PC-3 (cell line): Measurements from ENCODE around the gene ADGRL3. TPM values are rescaled to one million over a fixed set of nuclear protein-coding genes. Genes with fewer than 3 reads are reported as not detected.

Experiments used
- ATAC-seq: fragments of 200-7000 bp; cut with Tn5 transposase; 2 replicates; pipeline ENCODE4 v1.9.1; 2020; ENCODE audit warnings: mild to moderate bottlenecking, moderate library complexity
- BruUV-seq: library from RNA; stranded (reverse); fragments of 400-500 nt; replicated peaks from 2 replicates; lab custom pipeline; 2021; lab: Mats Ljungman, UMichigan
- CTCF ChIA-PET: fragments of 300-600 bp; sonication (Branson Sonifier 250); formaldehyde crosslinking; loops from one replicate; lab custom pipeline; 2022; ENCODE audit warnings: antibody characterized with exemption; lab: Charles Lee
- POLR2A ChIA-PET: fragments of 300-600 bp; sonication (Branson Sonifier 250); formaldehyde crosslinking; loops from one replicate; lab custom pipeline; 2022; ENCODE audit warnings: antibody characterized with exemption; ENCODE audit not compliant: unreplicated experiment; lab: Charles Lee
- DNase-seq: peaks from one replicate; pipeline ENCODE4 v3.0.0-alpha.2; 2015
- H2AFZ ChIP-seq: fragments of 300-600 bp; sonication (generic); 2 replicates; pipeline ENCODE4 v1.6.0; 2016; ENCODE audit warnings: antibody characterized with exemption, low read length
- H3F3A ChIP-seq: fragments of 300-600 bp; sonication (generic); one replicate; pipeline ENCODE4 v1.6.0; 2017; ENCODE audit warnings: antibody characterized with exemption, low read length, control low read depth, mild to moderate bottlenecking; ENCODE audit not compliant: unreplicated experiment
- H3K27ac ChIP-seq: fragments of 300-600 bp; sonication (generic); 2 replicates; pipeline ENCODE4 v1.5.1; 2016; ENCODE audit warnings: mild to moderate bottlenecking, low read length
- H3K27me3 ChIP-seq: fragments of 300-600 bp; sonication (generic); 2 replicates; pipeline ENCODE4 v1.6.1; 2016; ENCODE audit warnings: low read length, mixed read lengths
- H3K36me3 ChIP-seq: fragments of 300-600 bp; sonication (generic); 2 replicates; pipeline ENCODE4 v1.6.1; 2016; ENCODE audit warnings: low read depth, mixed run types, low read length, mixed read lengths
- H3K4me1 ChIP-seq: fragments of 300-600 bp; sonication (generic); 2 replicates; pipeline ENCODE4 v1.5.1; 2016; ENCODE audit warnings: low read length; ENCODE audit not compliant: insufficient read depth
- H3K4me2 ChIP-seq: fragments of 300-600 bp; sonication (generic); 2 replicates; pipeline ENCODE4 v1.6.0; 2016; ENCODE audit warnings: low read length
- H3K4me3 ChIP-seq: fragments of 300-600 bp; sonication (generic); 2 replicates; pipeline ENCODE4 v1.5.1; 2016; ENCODE audit warnings: mild to moderate bottlenecking, low read length, mixed read lengths
- H3K79me2 ChIP-seq: fragments of 300-600 bp; sonication (generic); 2 replicates; pipeline ENCODE4 v1.6.1; 2017; ENCODE audit warnings: low read length, mixed read lengths
- H3K9ac ChIP-seq: fragments of 300-600 bp; sonication (generic); 2 replicates; pipeline ENCODE4 v1.6.0; 2016; ENCODE audit warnings: mild to moderate bottlenecking, low read length
- H3K9me2 ChIP-seq: fragments of 300-600 bp; sonication (generic); replicated peaks from 2 replicates; pipeline ENCODE4 v1.6.1; 2016; ENCODE audit warnings: mixed run types, low read length, mixed read lengths
- H3K9me3 ChIP-seq: fragments of 300-600 bp; sonication (generic); 2 replicates; pipeline ENCODE4 v1.6.1; 2016; ENCODE audit warnings: low read length, mixed read lengths
- H4K20me1 ChIP-seq: fragments of 300-600 bp; sonication (generic); 2 replicates; pipeline ENCODE4 v1.6.1; 2016; ENCODE audit warnings: low read length, mixed read lengths
- EZH2 ChIP-seq: fragments of 300-600 bp; sonication (generic); IDR thresholded peaks from one replicate; pipeline ENCODE4 v1.6.1; 2017; ENCODE audit warnings: antibody characterized with exemption, mild to moderate bottlenecking, low read length; ENCODE audit not compliant: unreplicated experiment
- EZH2phosphoT487 ChIP-seq: fragments of 300-600 bp; sonication (generic); IDR thresholded peaks from 2 replicates; pipeline ENCODE4 v1.6.1; 2018; ENCODE audit warnings: mild to moderate bottlenecking, antibody characterized with exemption, low read length, borderline replicate concordance
- intact Hi-C: fragments of 100-400 bp; cut with micrococcal nuclease; formaldehyde crosslinking; loops from 2 replicates; pipeline ENCODE4 v1.9.0; 2023
- total RNA-seq: library from RNA; depleted of rRNA; stranded (reverse); fragments of >200 nt; gene quantifications from 2 replicates; pipeline ENCODE4 v1.2.3, GENCODE V29; 2014
- TF ChIP-seq, protein P1 (sequence below): fragments of 300-600 bp; sonication (generic); conservative IDR thresholded peaks from 2 replicates; pipeline ENCODE4 v1.5.1; 2017; ENCODE audit warnings: antibody characterized with exemption, low read depth, mild to moderate bottlenecking, low read length

Gene ADGRL3
- total RNA-seq, 1 experiment from 2014 or later: 0.66 TPM

DNA sequence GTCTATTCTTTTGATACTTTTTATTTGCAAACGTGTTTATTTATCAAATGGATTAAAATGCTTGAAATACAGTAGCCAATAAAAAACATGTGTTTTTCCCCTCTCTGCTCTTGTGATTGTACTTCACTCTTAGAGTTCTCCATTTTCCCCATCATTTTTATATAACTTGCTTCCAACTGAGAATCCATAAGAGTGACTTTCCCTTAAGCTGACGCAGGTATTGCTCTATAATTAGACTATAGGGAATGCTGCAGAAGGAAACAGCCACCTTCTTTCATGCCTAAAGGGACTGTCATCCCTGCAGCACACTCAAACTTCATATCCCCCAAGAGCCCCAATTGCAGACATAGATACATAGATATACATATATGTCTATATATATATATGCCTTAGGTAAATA lies 456.9 kb downstream of the ADGRL3 start:
- no peaks in the 10 kb centered on the region for H3K9me2 ChIP-seq
- no peaks in the 10 kb centered on the region for H3F3A ChIP-seq
- H3K9me3 ChIP-seq: no peaks in the 10 kb centered on the region
- H2AFZ ChIP-seq: no peak overlapping the region
- H3K27me3 ChIP-seq: no peaks in the 10 kb centered on the region
- no peaks in the 10 kb centered on the region for H4K20me1 ChIP-seq
- TF ChIP-seq EZH2phosphoT487: no peak
- no peak for TF ChIP-seq EZH2
- TF ChIP-seq, protein P1, sequence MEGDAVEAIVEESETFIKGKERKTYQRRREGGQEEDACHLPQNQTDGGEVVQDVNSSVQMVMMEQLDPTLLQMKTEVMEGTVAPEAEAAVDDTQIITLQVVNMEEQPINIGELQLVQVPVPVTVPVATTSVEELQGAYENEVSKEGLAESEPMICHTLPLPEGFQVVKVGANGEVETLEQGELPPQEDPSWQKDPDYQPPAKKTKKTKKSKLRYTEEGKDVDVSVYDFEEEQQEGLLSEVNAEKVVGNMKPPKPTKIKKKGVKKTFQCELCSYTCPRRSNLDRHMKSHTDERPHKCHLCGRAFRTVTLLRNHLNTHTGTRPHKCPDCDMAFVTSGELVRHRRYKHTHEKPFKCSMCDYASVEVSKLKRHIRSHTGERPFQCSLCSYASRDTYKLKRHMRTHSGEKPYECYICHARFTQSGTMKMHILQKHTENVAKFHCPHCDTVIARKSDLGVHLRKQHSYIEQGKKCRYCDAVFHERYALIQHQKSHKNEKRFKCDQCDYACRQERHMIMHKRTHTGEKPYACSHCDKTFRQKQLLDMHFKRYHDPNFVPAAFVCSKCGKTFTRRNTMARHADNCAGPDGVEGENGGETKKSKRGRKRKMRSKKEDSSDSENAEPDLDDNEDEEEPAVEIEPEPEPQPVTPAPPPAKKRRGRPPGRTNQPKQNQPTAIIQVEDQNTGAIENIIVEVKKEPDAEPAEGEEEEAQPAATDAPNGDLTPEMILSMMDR: no peak
- intact Hi-C loops: no loop called here
- H3K36me3 ChIP-seq: no peaks in the 10 kb centered on the region
- H3K4me2 ChIP-seq: no peak overlapping the region
- H3K27ac ChIP-seq: no peak overlapping the region
- no peaks in the 10 kb centered on the region for H3K4me1 ChIP-seq
- ChIA-PET POLR2A (no interaction called here), CTCF (no interaction called here)
- ATAC-seq (no peak), DNase-seq (no peak)
- no peaks in the 10 kb centered on the region for H3K79me2 ChIP-seq
- no peak overlapping the region for H3K9ac ChIP-seq
- no peak overlapping the region for H3K4me3 ChIP-seq
- BruUV-seq: no TSS peak

DNA sequence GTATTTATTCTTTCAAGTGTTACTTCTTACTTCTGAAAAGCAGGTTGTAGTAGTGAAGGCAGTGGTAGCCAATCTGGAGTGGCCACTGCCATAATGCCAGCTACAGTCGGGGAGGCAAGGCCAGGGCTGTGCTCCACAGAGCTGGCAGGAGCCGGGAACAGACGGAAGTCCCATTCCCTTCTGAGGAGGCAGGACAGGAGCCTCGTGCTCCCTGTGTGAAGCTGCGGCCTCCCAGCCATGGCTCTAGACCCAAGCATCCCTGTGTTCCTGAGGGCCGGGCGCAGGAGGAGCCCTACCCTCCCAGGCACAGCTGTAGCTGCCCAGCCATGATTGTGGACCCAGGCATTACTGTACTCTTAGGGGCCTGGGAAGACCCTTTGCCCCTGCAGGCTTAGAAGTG lies 461.8 kb downstream of the ADGRL3 start:
- no TSS peak for BruUV-seq
- ChIA-PET CTCF (no interaction called here), POLR2A (no interaction called here)
- H3K27ac ChIP-seq: no peak overlapping the region
- no peaks in the 10 kb centered on the region for H3K27me3 ChIP-seq
- no peaks in the 10 kb centered on the region for H3K79me2 ChIP-seq
- H3K4me2 ChIP-seq: no peak overlapping the region
- intact Hi-C loops: no loop called here
- no peaks in the 10 kb centered on the region for H3F3A ChIP-seq
- H3K4me1 ChIP-seq: no peaks in the 10 kb centered on the region
- H3K4me3 ChIP-seq: no peak overlapping the region
- TF ChIP-seq, protein P1: no peak
- no peak for TF ChIP-seq EZH2
- TF ChIP-seq EZH2phosphoT487: no peak
- no peaks in the 10 kb centered on the region for H3K36me3 ChIP-seq
- DNase-seq (no peak), ATAC-seq (no peak)
- no peaks in the 10 kb centered on the region for H4K20me1 ChIP-seq
- H3K9ac ChIP-seq: no peak overlapping the region
- no peaks in the 10 kb centered on the region for H3K9me3 ChIP-seq
- H3K9me2 ChIP-seq: no peaks in the 10 kb centered on the region
- no peak overlapping the region for H2AFZ ChIP-seq

DNA sequence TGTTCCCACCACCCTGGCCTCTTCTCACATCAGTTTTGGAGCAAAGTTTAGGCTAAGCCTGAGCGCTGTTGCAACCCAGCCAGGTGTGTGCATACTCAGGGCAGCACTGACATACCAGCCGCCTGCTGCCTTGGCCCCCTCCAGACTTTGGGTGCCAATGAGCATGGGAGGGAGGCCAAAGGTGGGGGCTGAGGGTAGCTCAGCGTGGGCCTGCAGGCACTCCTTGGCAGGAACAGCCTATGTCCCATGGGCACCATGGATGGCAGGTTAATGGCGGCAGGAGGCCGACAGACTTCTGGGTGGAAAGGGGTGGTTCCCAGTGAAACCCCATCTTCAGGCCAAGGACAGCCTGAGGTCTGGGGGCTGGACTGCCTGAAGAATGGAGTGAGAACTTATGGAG lies 462.2 kb downstream of the ADGRL3 start:
- CTCF ChIA-PET: no interaction called here
- Histone ChIP-seq H3K27me3 (no peaks in the 10 kb centered on the region), H3K9me2 (no peaks in the 10 kb centered on the region), H4K20me1 (no peaks in the 10 kb centered on the region), H3K36me3 (no peaks in the 10 kb centered on the region), H3K9ac (no peak overlapping the region), H3K4me2 (no peak overlapping the region), H3K9me3 (no peaks in the 10 kb centered on the region), H3K27ac (no peak overlapping the region), H3F3A (no peaks in the 10 kb centered on the region), H3K4me3 (no peak overlapping the region), H2AFZ (no peak overlapping the region), H3K4me1 (no peaks in the 10 kb centered on the region), H3K79me2 (no peaks in the 10 kb centered on the region)
- no peak for DNase-seq
- intact Hi-C loops: no loop called here
- TF ChIP-seq EZH2 (no peak), EZH2phosphoT487 (no peak)
- TF ChIP-seq, protein P1: no peak
- no TSS peak for BruUV-seq
- POLR2A ChIA-PET: no interaction called here
- no peak for ATAC-seq
